Type B pancreatic cell (in vitro differentiated cells): Measurements from ENCODE around the gene CEP112. TPM values are rescaled to one million over a fixed set of nuclear protein-coding genes. Genes with fewer than 3 reads are reported as not detected.
A peak's percentile ranks its signal among the peaks of the same experiment; 100 is the strongest.

Experiments
- DNase-seq: peaks from one replicate; pipeline ENCODE4 v3.0.0; 2021; ENCODE audit warnings: mixed read lengths; ENCODE audit not compliant: unreplicated experiment; ENCODE audit errors: extremely low spot score
- H3K27ac Mint-ChIP-seq: 2 replicates; pipeline ENCODE4 v1.8.0; 2021; ENCODE audit warnings: mild to moderate bottlenecking, mixed read lengths
- H3K27me3 Mint-ChIP-seq: 2 replicates; pipeline ENCODE4 v1.8.0; 2021; ENCODE audit warnings: mixed read lengths
- H3K36me3 Mint-ChIP-seq: 2 replicates; pipeline ENCODE4 v1.8.0; 2021; ENCODE audit warnings: mixed read lengths
- H3K4me1 Mint-ChIP-seq: one replicate; pipeline ENCODE4 v1.8.0; 2021; ENCODE audit warnings: mixed read lengths; ENCODE audit not compliant: unreplicated experiment
- H3K4me3 Mint-ChIP-seq: 2 replicates; pipeline ENCODE4 v1.8.0; 2021; ENCODE audit warnings: mild to moderate bottlenecking, mixed read lengths
- H3K9me3 Mint-ChIP-seq: 2 replicates; pipeline ENCODE4 v1.8.0; 2021; ENCODE audit warnings: mixed read lengths
- total RNA-seq: library from RNA; stranded (reverse); gene quantifications from 2 replicates; pipeline ENCODE4 v1.2.1, GENCODE V29; 2021; ENCODE audit warnings: low replicate concordance
- TF ChIP-seq, protein P1 (sequence below): fragments of 200-600 bp; sonication (generic); conservative IDR thresholded peaks from 2 replicates; pipeline ENCODE4 v1.5.0; 2021; ENCODE audit warnings: antibody characterized with exemption, mild to moderate bottlenecking

CEP112 gene
- total RNA-seq, 1 donor from 2014 or later, result 18.0 TPM

DNA sequence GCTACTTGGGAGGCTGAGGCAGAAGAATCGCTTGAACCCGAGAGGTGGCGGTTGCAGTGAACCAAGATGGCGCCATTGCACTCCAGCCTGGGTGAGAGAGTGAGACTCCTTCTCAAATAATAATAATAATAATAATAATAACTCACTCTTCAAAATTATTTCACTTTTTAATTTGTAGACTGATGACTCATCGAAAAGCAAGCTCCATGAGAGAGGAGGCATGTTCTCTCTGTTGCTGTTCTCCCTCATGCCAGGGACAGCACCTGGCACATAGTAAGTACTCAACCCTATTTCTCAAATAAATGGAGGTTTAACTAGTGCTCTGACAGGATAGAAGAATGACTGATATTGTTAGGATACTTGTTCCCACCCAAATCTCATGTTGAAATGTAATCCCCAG is 265.3 kb downstream of the CEP112 start:
- no peak overlapping the region for H3K4me3 Mint-ChIP-seq
- H3K27ac Mint-ChIP-seq, result no peak overlapping the region
- peaks cover 15% of the 10 kb centered on the region for H3K36me3 Mint-ChIP-seq
- no peaks in the 10 kb centered on the region for H3K4me1 Mint-ChIP-seq
- TF ChIP-seq, protein P1, sequence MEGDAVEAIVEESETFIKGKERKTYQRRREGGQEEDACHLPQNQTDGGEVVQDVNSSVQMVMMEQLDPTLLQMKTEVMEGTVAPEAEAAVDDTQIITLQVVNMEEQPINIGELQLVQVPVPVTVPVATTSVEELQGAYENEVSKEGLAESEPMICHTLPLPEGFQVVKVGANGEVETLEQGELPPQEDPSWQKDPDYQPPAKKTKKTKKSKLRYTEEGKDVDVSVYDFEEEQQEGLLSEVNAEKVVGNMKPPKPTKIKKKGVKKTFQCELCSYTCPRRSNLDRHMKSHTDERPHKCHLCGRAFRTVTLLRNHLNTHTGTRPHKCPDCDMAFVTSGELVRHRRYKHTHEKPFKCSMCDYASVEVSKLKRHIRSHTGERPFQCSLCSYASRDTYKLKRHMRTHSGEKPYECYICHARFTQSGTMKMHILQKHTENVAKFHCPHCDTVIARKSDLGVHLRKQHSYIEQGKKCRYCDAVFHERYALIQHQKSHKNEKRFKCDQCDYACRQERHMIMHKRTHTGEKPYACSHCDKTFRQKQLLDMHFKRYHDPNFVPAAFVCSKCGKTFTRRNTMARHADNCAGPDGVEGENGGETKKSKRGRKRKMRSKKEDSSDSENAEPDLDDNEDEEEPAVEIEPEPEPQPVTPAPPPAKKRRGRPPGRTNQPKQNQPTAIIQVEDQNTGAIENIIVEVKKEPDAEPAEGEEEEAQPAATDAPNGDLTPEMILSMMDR, result no peak
- no peak for DNase-seq
- no peaks in the 10 kb centered on the region for H3K27me3 Mint-ChIP-seq
- no peaks in the 10 kb centered on the region for H3K9me3 Mint-ChIP-seq

DNA sequence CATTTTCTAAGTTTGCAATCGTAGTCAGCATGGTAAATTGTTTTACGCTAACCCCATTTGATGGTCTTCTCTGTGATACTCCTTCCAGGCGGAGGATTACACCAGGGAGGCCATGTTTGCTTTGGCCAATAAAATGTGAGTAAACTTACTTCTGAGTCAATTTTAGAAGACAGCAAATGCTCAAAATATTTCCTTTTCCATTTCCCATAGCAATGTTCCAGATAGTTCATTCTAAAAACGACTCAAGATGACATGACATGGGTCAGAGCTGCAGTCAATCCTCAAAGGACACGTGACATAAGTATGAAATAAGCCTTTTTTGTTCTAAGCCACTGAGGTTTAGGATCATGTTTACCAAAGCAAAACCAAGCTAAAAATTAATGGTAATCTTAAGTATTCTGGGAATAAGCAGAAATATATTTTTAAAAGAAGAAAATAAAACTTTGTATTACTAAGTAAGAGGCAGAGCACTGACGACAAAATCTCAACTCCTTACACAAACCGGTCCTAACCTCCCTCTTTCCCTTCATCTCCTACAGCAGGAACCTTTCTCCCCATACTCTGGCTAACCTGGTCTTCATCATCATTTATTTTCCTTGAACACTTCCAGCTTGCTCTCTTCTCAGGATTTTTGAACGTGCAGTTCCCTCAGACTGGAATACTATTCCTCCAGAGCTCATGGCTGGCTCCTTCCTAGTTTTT is 266.2 kb downstream of the CEP112 start:
- no peaks in the 10 kb centered on the region for H3K9me3 Mint-ChIP-seq
- H3K4me3 Mint-ChIP-seq, result no peak overlapping the region
- no peaks in the 10 kb centered on the region for H3K27me3 Mint-ChIP-seq
- H3K36me3 Mint-ChIP-seq, result peaks cover 15% of the 10 kb centered on the region
- H3K4me1 Mint-ChIP-seq, result peaks cover 7% of the 10 kb centered on the region
- H3K27ac Mint-ChIP-seq, result no peak overlapping the region
- TF ChIP-seq, protein P1, result no peak
- DNase-seq, result no peak

DNA sequence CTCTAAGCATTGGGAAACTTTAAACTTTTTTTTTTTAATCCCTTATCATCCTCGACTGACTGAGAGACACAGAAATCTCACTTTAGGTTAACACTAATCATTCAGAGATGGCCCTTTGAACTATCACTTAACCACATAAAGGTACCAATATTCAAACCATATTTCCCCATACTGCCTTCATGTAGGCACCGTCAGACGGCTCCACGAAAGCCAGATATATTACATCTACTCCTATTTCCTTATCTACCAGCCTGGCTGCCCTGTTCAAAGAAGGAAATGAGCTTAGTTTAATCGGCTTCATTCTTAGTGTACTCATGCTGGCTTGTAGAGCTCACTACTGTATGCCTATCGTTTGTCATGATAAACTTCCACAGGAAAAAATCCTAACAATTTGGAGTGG is 270.9 kb downstream of the CEP112 start:
- Mint-ChIP-seq H3K9me3 (no peaks in the 10 kb centered on the region), H3K27ac (peak overlapping the region; percentile 9), H3K36me3 (peaks cover 10% of the 10 kb centered on the region), H3K4me1 (peaks cover 24% of the 10 kb centered on the region), H3K4me3 (no peak overlapping the region), H3K27me3 (no peaks in the 10 kb centered on the region)
- TF ChIP-seq, protein P1, result no peak
- DNase-seq, result no peak

DNA sequence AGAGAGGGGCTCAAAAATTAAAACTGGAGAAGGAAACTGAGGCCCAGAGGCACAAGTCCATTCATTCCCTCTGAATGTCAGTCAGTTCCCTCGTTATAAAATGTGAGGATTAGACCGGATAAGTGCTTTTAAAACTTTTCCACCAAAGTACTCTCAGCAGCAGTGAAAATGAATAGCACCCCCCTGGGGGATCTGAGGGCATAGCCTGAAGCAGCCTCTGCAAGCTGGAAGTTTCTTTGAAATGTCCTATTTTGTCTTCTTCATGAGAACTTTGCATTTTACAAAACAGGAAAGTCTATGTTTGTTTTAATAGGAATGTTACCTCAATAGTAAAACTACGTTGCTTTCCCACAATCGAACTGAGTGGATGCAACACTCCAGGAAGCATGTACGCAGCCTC is 273.0 kb downstream of the CEP112 start:
- Mint-ChIP-seq H3K27ac (no peak overlapping the region), H3K9me3 (no peaks in the 10 kb centered on the region), H3K27me3 (no peaks in the 10 kb centered on the region), H3K36me3 (no peaks in the 10 kb centered on the region), H3K4me3 (no peak overlapping the region), H3K4me1 (peaks cover 24% of the 10 kb centered on the region)
- TF ChIP-seq, protein P1, result peak; percentile 47
- no peak for DNase-seq

DNA sequence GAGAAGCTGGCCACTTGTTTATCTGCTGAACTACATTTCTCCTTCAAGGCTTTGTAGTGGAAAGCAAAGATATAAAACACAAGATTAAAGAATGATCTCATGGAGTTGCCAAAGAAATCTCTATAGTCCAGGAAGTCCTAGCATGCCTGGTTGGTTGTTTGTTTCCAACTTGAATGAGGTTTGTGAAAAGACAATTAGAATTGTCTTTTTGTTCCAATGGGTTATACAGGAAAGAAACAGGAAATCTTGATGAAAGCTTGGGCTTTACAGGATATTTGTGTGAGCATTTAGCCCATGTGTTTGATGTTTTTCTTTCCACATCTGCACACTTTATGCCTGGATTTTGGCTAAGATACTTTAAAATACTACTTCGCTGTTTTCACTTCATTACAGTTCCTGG is 273.4 kb downstream of the CEP112 start:
- H3K27me3 Mint-ChIP-seq, result no peaks in the 10 kb centered on the region
- H3K9me3 Mint-ChIP-seq, result no peaks in the 10 kb centered on the region
- DNase-seq, result no peak
- H3K36me3 Mint-ChIP-seq, result no peaks in the 10 kb centered on the region
- H3K27ac Mint-ChIP-seq, result no peak overlapping the region
- TF ChIP-seq, protein P1, result no peak
- H3K4me1 Mint-ChIP-seq, result peaks cover 24% of the 10 kb centered on the region
- H3K4me3 Mint-ChIP-seq, result no peak overlapping the region

DNA sequence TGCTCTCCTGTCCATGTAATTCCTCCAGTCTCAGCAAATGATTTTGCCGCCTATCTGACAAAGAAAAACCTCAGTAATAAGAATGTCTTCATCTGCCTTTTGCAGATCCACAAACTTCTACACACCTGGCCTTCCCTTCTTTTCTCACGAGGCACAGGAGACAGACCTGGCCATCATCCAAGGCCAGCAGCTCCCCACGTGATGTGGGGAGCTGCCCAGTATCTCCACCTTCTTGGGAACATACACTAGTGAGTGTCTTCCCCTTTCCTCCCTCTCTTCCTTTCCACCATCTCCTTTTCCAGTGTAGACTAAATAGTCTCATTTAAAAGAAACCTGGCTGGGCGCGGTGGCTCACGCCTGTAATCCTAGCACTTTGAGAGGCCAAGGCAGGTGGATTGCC is 274.4 kb downstream of the CEP112 start:
- Mint-ChIP-seq H3K27me3 (no peaks in the 10 kb centered on the region), H3K9me3 (no peaks in the 10 kb centered on the region), H3K4me3 (no peak overlapping the region), H3K36me3 (no peaks in the 10 kb centered on the region), H3K4me1 (peaks cover 24% of the 10 kb centered on the region), H3K27ac (no peak overlapping the region)
- DNase-seq, result no peak
- TF ChIP-seq, protein P1, result no peak
